SK-N-SH (cell line): ENCODE measurements around the gene MIGA1. TPM values are rescaled to one million over a fixed set of nuclear protein-coding genes. Genes with fewer than 3 reads are reported as not detected.

Source experiments
- CTCF ChIA-PET: fragments of 300-600, 350-600 bp; formaldehyde crosslinking; extraction: SDS; loops from one replicate; lab custom pipeline; 2021; lab: Yijun Ruan, JAX
- POLR2A ChIA-PET: fragments of 350-600 bp; sonication (Branson Sonifier 250); formaldehyde crosslinking; extraction: SDS; loops from one replicate; lab custom pipeline; 2020; ENCODE audit warnings: antibody characterized with exemption, inconsistent platforms; lab: Yijun Ruan, JAX
- DNase-seq: peaks from one replicate; pipeline ENCODE4 v3.0.0; 2012
- H2AFZ ChIP-seq: fragments of 200-600 bp; sonication (generic); 2 replicates; pipeline ENCODE4 v1.8.1; 2016; ENCODE audit warnings: antibody characterized with exemption, mild to moderate bottlenecking, low read depth
- H3F3A ChIP-seq: fragments of 200-600 bp; sonication (generic); replicated peaks from 2 replicates; pipeline ENCODE3; 2016; ENCODE audit warnings: antibody characterized with exemption, mild to moderate bottlenecking; ENCODE audit not compliant: insufficient read depth
- H3K27ac ChIP-seq, 2 experiments: fragments of 200-500 bp in 1 of 2; fragments of 200-600 bp in 1 of 2; sonication (Bioruptor generic) in 1 of 2; sonication (generic), shearing (Covaris generic) in 1 of 2; 2 replicates each; pipeline versions ENCODE4 v1.5.1 to v1.6.1; 2014 to 2016; ENCODE audit warnings: low read depth in 2 of 2, inconsistent platforms in 1 of 2, low read length in 1 of 2, mild to moderate bottlenecking in 1 of 2, mixed read lengths in 1 of 2
- H3K27me3 ChIP-seq: fragments of 200-600 bp; sonication (generic), shearing (Covaris generic); 2 replicates; pipeline ENCODE4 v1.6.1; 2016; ENCODE audit warnings: mixed run types; ENCODE audit not compliant: insufficient read depth
- H3K36me3 ChIP-seq, 2 experiments: fragments of 200-500 bp in 1 of 2; fragments of 200-600 bp in 1 of 2; sonication (Bioruptor generic) in 1 of 2; sonication (generic) in 1 of 2; replicated peaks in 1 of 2; 2 replicates each; pipeline versions ENCODE3 to v1.5.1; 2014 to 2016; ENCODE audit warnings: low read length in 1 of 2, mild to moderate bottlenecking in 1 of 2; ENCODE audit not compliant: insufficient read depth in 2 of 2, control insufficient read depth in 1 of 2
- H3K4me1 ChIP-seq, 2 experiments: fragments of 200-500 bp in 1 of 2; fragments of 200-600 bp in 1 of 2; sonication (Bioruptor generic) in 1 of 2; sonication (generic), shearing (Covaris generic) in 1 of 2; 2 replicates each; pipeline versions ENCODE4 v1.5.1 to v1.6.1; 2014 to 2016; ENCODE audit warnings: low read depth in 1 of 2, low read length in 1 of 2, mixed run types in 1 of 2; ENCODE audit not compliant: insufficient read depth in 2 of 2, control insufficient read depth in 1 of 2
- H3K4me2 ChIP-seq: fragments of 200-600 bp; sonication (generic), shearing (Covaris generic); 2 replicates; pipeline ENCODE4 v1.6.1; 2017; ENCODE audit warnings: mixed run types
- H3K4me3 ChIP-seq, 2 experiments: fragments of 200-500 bp in 1 of 2; fragments of 200-600 bp in 1 of 2; sonication (Bioruptor generic) in 1 of 2; sonication (generic), shearing (Covaris generic) in 1 of 2; 2 replicates each; pipeline versions ENCODE4 v1.5.1 to v1.8.1; 2014 to 2016; ENCODE audit warnings: low read depth in 2 of 2, inconsistent platforms in 1 of 2, low read length in 1 of 2, mild to moderate bottlenecking in 1 of 2, mixed read lengths in 1 of 2, moderate library complexity in 1 of 2
- H3K79me2 ChIP-seq: fragments of 200-600 bp; sonication (generic); 2 replicates; pipeline ENCODE4 v1.8.1; 2017; ENCODE audit warnings: mild to moderate bottlenecking; ENCODE audit not compliant: insufficient read depth
- H3K9ac ChIP-seq: fragments of 200-600 bp; sonication (generic); 2 replicates; pipeline ENCODE4 v1.6.1; 2017; ENCODE audit warnings: mixed run types
- H3K9me2 ChIP-seq: fragments of 200-600 bp; sonication (generic); 2 replicates; pipeline ENCODE4 v1.6.1; 2017; ENCODE audit warnings: mixed run types
- H3K9me3 ChIP-seq: fragments of 200-600 bp; sonication (generic); 2 replicates; pipeline ENCODE4 v1.6.1; 2017; ENCODE audit warnings: mixed run types, mild to moderate bottlenecking, moderate library complexity
- H4K20me1 ChIP-seq: fragments of 200-600 bp; sonication (generic); 2 replicates; pipeline ENCODE4 v1.6.1; 2017; ENCODE audit warnings: mild to moderate bottlenecking, mixed run types; ENCODE audit not compliant: insufficient read depth
- ELF1 ChIP-seq: IDR thresholded peaks from 2 replicates; pipeline ENCODE4 v1.4.0; 2012
- EP300 ChIP-seq, 2 experiments: IDR thresholded peaks; 2 replicates each; pipeline versions ENCODE4 v1.4.0 to v1.6.1; 2012; ENCODE audit warnings: borderline replicate concordance in 1 of 2, low read depth in 1 of 2, low read length in 1 of 2
- EZH2phosphoT487 ChIP-seq: fragments of 200-600 bp; sonication (generic); IDR thresholded peaks from 2 replicates; pipeline ENCODE4 v1.6.1; 2017; ENCODE audit warnings: low read depth, mixed run types, mild to moderate bottlenecking, antibody characterized with exemption, moderate library complexity, borderline replicate concordance
- FOXJ3 ChIP-seq: sonication (generic); formaldehyde crosslinking; IDR thresholded peaks from 2 replicates; pipeline ENCODE4 v1.5.1; 2020; ENCODE audit warnings: mild to moderate bottlenecking, missing genetic modification reagents
- GABPA ChIP-seq: IDR thresholded peaks from 2 replicates; pipeline ENCODE4 v1.4.0; 2012; ENCODE audit warnings: low read depth, mild to moderate bottlenecking
- GATA2 ChIP-seq: sonication (generic); formaldehyde crosslinking; IDR thresholded peaks from 2 replicates; pipeline ENCODE4 v1.5.0; 2020; ENCODE audit warnings: mild to moderate bottlenecking, missing genetic modification reagents
- IRF3 ChIP-seq: fragments of 150-350 bp; IDR thresholded peaks from 2 replicates; pipeline ENCODE4 v1.6.1; 2016; ENCODE audit warnings: mild to moderate bottlenecking, low read depth, low read length
- JUND ChIP-seq: IDR thresholded peaks from 2 replicates; pipeline ENCODE4 v1.4.0; 2012
- MEF2A ChIP-seq: IDR thresholded peaks from 2 replicates; pipeline ENCODE4 v1.4.0; 2012; ENCODE audit warnings: low read depth, borderline replicate concordance
- NFIC ChIP-seq: IDR thresholded peaks from 2 replicates; pipeline ENCODE4 v1.4.0; 2012; ENCODE audit warnings: borderline replicate concordance
- REST ChIP-seq: IDR thresholded peaks from 2 replicates; pipeline ENCODE4 v1.6.1; 2012; ENCODE audit warnings: mild to moderate bottlenecking, low read depth, low read length, moderate library complexity
- RXRA ChIP-seq: IDR thresholded peaks from 2 replicates; pipeline ENCODE4 v1.4.0; 2012; ENCODE audit warnings: low read depth, mild to moderate bottlenecking, borderline replicate concordance
- TEAD4 ChIP-seq: IDR thresholded peaks from 2 replicates; pipeline ENCODE4 v1.4.0; 2012; ENCODE audit warnings: mild to moderate bottlenecking, borderline replicate concordance; ENCODE audit not compliant: insufficient read depth
- USF1 ChIP-seq: IDR thresholded peaks from 2 replicates; pipeline ENCODE4 v1.4.0; 2012; ENCODE audit warnings: low read depth, borderline replicate concordance
- ZBTB33 ChIP-seq: IDR thresholded peaks from 2 replicates; pipeline ENCODE4 v1.4.0; 2012; ENCODE audit warnings: low read depth, borderline replicate concordance
- WGBS: methylation state at CpG from one replicate; pipeline ENCODE4 v1.1.6; 2017; ENCODE audit warnings: low lambda C conversion rate; 5-methylcytosine and 5-hydroxymethylcytosine counted together
- polyA plus RNA-seq, 3 experiments: library from polyadenylated mRNA; depleted of rRNA; stranded (reverse); fragments of >200 nt; gene quantifications; 2 replicates each; pipeline ENCODE4 v1.2.3, GENCODE V29; 2012

Gene MIGA1
- polyA plus RNA-seq, 1 of the 3 experiments (the other 2 are of a cell fraction): 2.5 TPM

- peaks cover 23 to 54% of the 10 kb centered on the region in 2 experiments for H3K36me3 ChIP-seq
- CTCF ChIA-PET: no interaction called here
- H2AFZ ChIP-seq: no peak overlapping the region
- no peak for DNase-seq
- POLR2A ChIA-PET: no interaction called here
- H3K4me1 ChIP-seq: peaks cover 0 to 10% of the 10 kb centered on the region in 2 experiments; a peak in 1 of 4 replicates
- H3K79me2 ChIP-seq: peaks cover 9% of the 10 kb centered on the region; the same call in 1 of the 2 replicates
- H3K4me3 ChIP-seq: no peak overlapping the region
- H3K27me3 ChIP-seq: no peaks in the 10 kb centered on the region
- H3K9me2 ChIP-seq: no peaks in the 10 kb centered on the region
- TF ChIP-seq EP300 (IDR thresholded peaks at IDR 0.05; ENCODE audit: borderline replicate concordance in 1 of 2, low read depth in 1 of 2, low read length in 1 of 2) (no peak), JUND (no peak), NFIC (no peak), TEAD4 (no peak), ELF1 (no peak), IRF3 (no peak), RXRA (no peak), MEF2A (no peak), REST (no peak), USF1 (no peak), GATA2 (CRISPR knock-in tag) (no peak), FOXJ3 (CRISPR knock-in tag) (no peak), ZBTB33 (no peak), EZH2phosphoT487 (no peak), GABPA (no peak)
- 100% methylated on average over 1 of the region's 1 CpG for WGBS
- no peak overlapping the region for H3K9ac ChIP-seq
- no peaks in the 10 kb centered on the region for H3K9me3 ChIP-seq
- no peak overlapping the region for H3K4me2 ChIP-seq
- peaks cover 28% of the 10 kb centered on the region for H3F3A ChIP-seq
- H4K20me1 ChIP-seq: no peaks in the 10 kb centered on the region
- H3K27ac ChIP-seq: no peak overlapping the region
These were observed 40.7 kb downstream of the MIGA1 start for GRCh38 chr1:77820121-77820520.
